Tibial nerve (tissue), 4 donors: ENCODE data around the gene DTD2.

Experiments used
- EP300 ChIP-seq, 2 donors: sonication (generic); formaldehyde crosslinking; IDR thresholded peaks; one replicate each; pipeline ENCODE4 v1.6.1; 2017; ENCODE audit warnings: antibody characterized with exemption in 2 of 2, mild to moderate bottlenecking in 1 of 2
- POLR2A ChIP-seq, 2 donors: fragments of 450-650 bp; IDR thresholded peaks; one replicate each; pipeline ENCODE4 v1.6.1; 2017; ENCODE audit warnings: antibody characterized with exemption in 2 of 2, mild to moderate bottlenecking in 2 of 2, moderate library complexity in 2 of 2
- TF ChIP-seq, protein P1 (sequence below), 5 experiments: fragments of 200-600 bp in 3 of 5; fragments of 450-650 bp in 2 of 5; sonication (generic) in 3 of 5; IDR thresholded peaks; one replicate each; pipeline ENCODE4 v1.5.1; 2016 to 2019; ENCODE audit warnings: antibody characterized with exemption in 5 of 5, mild to moderate bottlenecking in 3 of 5, moderate library complexity in 2 of 5

GRCh38 chr14:31405106-31405505 lies 52.2 kb downstream of the DTD2 start:
- TF ChIP-seq EP300 (IDR thresholded peaks at IDR 0.05) (no peak), POLR2A (IDR thresholded peaks at IDR 0.05) (no peak)
- TF ChIP-seq, protein P1, sequence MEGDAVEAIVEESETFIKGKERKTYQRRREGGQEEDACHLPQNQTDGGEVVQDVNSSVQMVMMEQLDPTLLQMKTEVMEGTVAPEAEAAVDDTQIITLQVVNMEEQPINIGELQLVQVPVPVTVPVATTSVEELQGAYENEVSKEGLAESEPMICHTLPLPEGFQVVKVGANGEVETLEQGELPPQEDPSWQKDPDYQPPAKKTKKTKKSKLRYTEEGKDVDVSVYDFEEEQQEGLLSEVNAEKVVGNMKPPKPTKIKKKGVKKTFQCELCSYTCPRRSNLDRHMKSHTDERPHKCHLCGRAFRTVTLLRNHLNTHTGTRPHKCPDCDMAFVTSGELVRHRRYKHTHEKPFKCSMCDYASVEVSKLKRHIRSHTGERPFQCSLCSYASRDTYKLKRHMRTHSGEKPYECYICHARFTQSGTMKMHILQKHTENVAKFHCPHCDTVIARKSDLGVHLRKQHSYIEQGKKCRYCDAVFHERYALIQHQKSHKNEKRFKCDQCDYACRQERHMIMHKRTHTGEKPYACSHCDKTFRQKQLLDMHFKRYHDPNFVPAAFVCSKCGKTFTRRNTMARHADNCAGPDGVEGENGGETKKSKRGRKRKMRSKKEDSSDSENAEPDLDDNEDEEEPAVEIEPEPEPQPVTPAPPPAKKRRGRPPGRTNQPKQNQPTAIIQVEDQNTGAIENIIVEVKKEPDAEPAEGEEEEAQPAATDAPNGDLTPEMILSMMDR (IDR thresholded peaks at IDR 0.05), result no peak
